Adrenal gland (tissue), 12 donors: Measurements from ENCODE around the gene SUV39H1. TPM values are rescaled to one million over a fixed set of nuclear protein-coding genes. Genes with fewer than 3 reads are reported as not detected.

Experiments
- DNase-seq, 7 donors: peaks; one replicate each; pipeline ENCODE4 v3.0.0-alpha.2; 2019 to 2020
- H3K27ac ChIP-seq, 5 donors: fragments of 200-600 bp; sonication (generic) in 4 of 5; 1 replicate in 3 of 5; 2 replicates in 2 of 5; pipeline versions ENCODE4 v1.5.1 to v1.8.0; 2016 to 2020; ENCODE audit warnings: mild to moderate bottlenecking in 1 of 5
- H3K27me3 ChIP-seq: fragments of 200-600 bp; 2 replicates; pipeline ENCODE4 v1.8.0; 2021
- H3K36me3 ChIP-seq, 2 donors: fragments of 200-600 bp; replicated peaks in 1 of 2; 1 replicate in 1 of 2; 2 replicates in 1 of 2; pipeline versions ENCODE4 v1.5.1 to v1.8.0; 2018 to 2022
- H3K4me1 ChIP-seq, 2 donors: fragments of 200-600 bp; replicated peaks in 1 of 2; 1 replicate in 1 of 2; 2 replicates in 1 of 2; pipeline versions ENCODE4 v1.5.1 to v1.8.0; 2018 to 2021
- H3K4me3 ChIP-seq, 4 donors: fragments of 200-600 bp; sonication (generic) in 3 of 4; one replicate each; pipeline ENCODE4 v1.5.1; 2016 to 2018
- H3K9me3 ChIP-seq, 3 donors: fragments of 200-600 bp; sonication (generic) in 1 of 3; replicated peaks in 1 of 3; 1 replicate in 2 of 3; 2 replicates in 1 of 3; pipeline versions ENCODE4 v1.5.1 to v1.8.0; 2016 to 2021
- POLR2A ChIP-seq, 2 donors: fragments of 450-650 bp; IDR thresholded peaks; one replicate each; pipeline ENCODE4 v1.6.1; 2017; ENCODE audit warnings: antibody characterized with exemption in 2 of 2, mild to moderate bottlenecking in 2 of 2, moderate library complexity in 1 of 2
- WGBS, 4 donors: extraction: QIAGEN DNeasy Blood & Tissue Kit in 2 of 4; methylation state at CpG; one replicate each; pipeline versions ENCODE4 v1.1.5 to v1.1.7; 2013 to 2017; 5-methylcytosine and 5-hydroxymethylcytosine counted together
- intact Hi-C, 2 donors: fragments of 100-400 bp; cut with DNase I; formaldehyde crosslinking; loops; one replicate each; pipeline versions ENCODE4 v1.14.1 to v1.15.0; 2022 to 2023
- polyA plus RNA-seq, 3 donors: library from polyadenylated mRNA; stranded (reverse); fragments of 200-250 nt in 2 of 3; fragments of 350-450 nt in 1 of 3; fragmentation: Illumina TruSeq in 1 of 3; extraction: RNeasy Lipid Tissue Mini Kit (QIAGEN cat#74804) in 1 of 3; gene quantifications; one replicate each; pipeline ENCODE4 v1.2.3, GENCODE V29; 2013 to 2014
- total RNA-seq, 9 donors: library from RNA; depleted of rRNA in 4 of 9; stranded (reverse); fragments of >200 nt in 4 of 9; fragments of 120-200 nt in 1 of 9; fragmentation: NEBNext Ultra II Directional in 1 of 9; extraction: Animal tissue kit (Norgen Biotek cat#: 25700) in 1 of 9; gene quantifications; one replicate each; pipeline versions ENCODE4 v1.1.0 to v1.2.4, GENCODE V29; 2013 to 2023
- TF ChIP-seq, protein P1 (sequence below), 6 experiments: fragments of 450-650 bp in 4 of 6; fragments of 200-600 bp in 2 of 6; sonication (generic) in 1 of 6; IDR thresholded peaks; 1 replicate in 5 of 6; 2 replicates in 1 of 6; pipeline versions ENCODE4 v1.5.1 to v1.8.0; 2016 to 2021; ENCODE audit warnings: antibody characterized with exemption in 6 of 6, mild to moderate bottlenecking in 2 of 6, moderate library complexity in 1 of 6
- donor health status: healthy with polysubstance abuse.
- donor health status: Bipolar disorder and iron deficiency.
- donor health status: DM: yes; HTN: yes; CAD: no.
- donor health status: DM: no; HTN: no; CAD: no.
- donor health status: DM: no; HTN: no; CAD: no.
- donor health status: DM: yes; HTN: yes; CAD: no.

Gene SUV39H1
- total and polyA plus RNA-seq, 12 donors: 2.6 to 4.4 (median 3.2) TPM

DNA sequence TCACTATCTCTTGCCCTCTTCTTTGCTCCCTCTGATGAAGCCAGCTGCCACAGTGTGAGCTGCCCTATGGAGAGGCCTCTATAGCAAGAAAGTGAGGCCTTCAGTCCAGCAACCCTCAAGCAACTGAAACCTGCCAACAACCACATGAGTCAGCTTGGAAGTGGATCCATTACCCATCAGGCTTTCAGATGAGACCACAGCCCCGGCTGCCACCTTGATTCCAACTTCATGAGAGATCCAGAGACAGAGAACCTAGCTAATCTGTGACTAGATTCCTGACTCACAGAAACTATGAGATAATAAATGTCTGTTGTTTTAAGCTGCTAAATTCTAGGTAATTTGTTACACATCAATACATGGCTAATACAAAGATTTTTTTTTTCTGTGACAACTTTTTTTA lies 33.3 kb upstream of the SUV39H1 start:
- no peak overlapping the region for H3K27ac ChIP-seq
- WGBS, 4 donors: 57 to 96% (median 72%) methylated on average over 1 of the region's 1 CpG; no CpG with 5 or more reads in 1 of the 4 donors
- no peaks in the 10 kb centered on the region for H3K4me1 ChIP-seq
- H3K27me3 ChIP-seq: peaks cover 5% of the 10 kb centered on the region
- no peaks in the 10 kb centered on the region for H3K36me3 ChIP-seq
- intact Hi-C loops: no loop called here
- H3K4me3 ChIP-seq: no peak overlapping the region
- no peaks in the 10 kb centered on the region for H3K9me3 ChIP-seq
- no peak for DNase-seq
- TF ChIP-seq, protein P1, sequence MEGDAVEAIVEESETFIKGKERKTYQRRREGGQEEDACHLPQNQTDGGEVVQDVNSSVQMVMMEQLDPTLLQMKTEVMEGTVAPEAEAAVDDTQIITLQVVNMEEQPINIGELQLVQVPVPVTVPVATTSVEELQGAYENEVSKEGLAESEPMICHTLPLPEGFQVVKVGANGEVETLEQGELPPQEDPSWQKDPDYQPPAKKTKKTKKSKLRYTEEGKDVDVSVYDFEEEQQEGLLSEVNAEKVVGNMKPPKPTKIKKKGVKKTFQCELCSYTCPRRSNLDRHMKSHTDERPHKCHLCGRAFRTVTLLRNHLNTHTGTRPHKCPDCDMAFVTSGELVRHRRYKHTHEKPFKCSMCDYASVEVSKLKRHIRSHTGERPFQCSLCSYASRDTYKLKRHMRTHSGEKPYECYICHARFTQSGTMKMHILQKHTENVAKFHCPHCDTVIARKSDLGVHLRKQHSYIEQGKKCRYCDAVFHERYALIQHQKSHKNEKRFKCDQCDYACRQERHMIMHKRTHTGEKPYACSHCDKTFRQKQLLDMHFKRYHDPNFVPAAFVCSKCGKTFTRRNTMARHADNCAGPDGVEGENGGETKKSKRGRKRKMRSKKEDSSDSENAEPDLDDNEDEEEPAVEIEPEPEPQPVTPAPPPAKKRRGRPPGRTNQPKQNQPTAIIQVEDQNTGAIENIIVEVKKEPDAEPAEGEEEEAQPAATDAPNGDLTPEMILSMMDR (IDR thresholded peaks at IDR 0.05): no peak
- no peak for TF ChIP-seq POLR2A (IDR thresholded peaks at IDR 0.05)

DNA sequence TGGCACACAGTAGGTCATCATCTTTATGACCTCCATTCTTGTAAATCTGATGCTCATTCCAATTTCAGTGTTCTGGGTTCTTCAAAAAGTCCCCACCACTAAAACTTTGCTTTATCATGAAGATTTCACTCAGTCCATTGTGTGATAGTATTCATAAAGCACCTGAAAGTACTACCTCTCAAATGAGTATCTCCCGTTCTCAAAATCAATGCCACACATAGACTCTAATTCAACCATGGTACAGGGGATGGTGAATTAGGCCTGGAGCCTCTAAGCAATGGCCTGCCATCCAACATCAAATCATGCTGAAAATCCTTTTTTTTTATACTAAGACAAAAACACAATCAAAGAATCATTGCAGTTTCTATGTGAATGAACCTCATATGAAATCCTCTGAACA lies 32.4 kb upstream of the SUV39H1 start:
- Histone ChIP-seq H3K4me1 (no peaks in the 10 kb centered on the region), H3K27me3 (peaks cover 5% of the 10 kb centered on the region), H3K36me3 (no peaks in the 10 kb centered on the region), H3K27ac (no peak overlapping the region), H3K9me3 (no peaks in the 10 kb centered on the region), H3K4me3 (no peak overlapping the region)
- WGBS, 4 donors: 74 to 90% (median 83%) methylated on average over 1 of the region's 1 CpG; no CpG with 5 or more reads in 1 of the 4 donors
- TF ChIP-seq, protein P1 (IDR thresholded peaks at IDR 0.05): no peak
- no peak for TF ChIP-seq POLR2A (IDR thresholded peaks at IDR 0.05)
- DNase-seq: no peak
- intact Hi-C loops: no loop called here

DNA sequence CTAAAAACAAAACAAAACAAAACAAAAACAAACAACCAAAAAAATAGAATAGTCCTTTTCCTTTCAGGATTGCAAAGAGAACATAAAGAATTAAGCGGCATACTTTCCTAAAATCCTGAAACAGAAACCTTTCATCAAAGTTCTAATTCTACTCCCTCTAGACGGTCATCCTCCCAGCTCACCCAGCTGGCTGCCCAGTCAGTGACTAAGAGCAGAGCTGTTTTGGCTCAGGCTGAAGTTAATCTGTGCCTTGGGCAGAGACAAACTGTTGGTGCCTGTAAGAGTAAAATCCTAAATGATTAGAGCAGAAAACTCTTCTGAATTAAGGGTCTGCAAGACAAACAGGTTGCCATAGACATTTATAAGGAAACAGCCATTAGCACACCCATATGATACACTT lies 30.5 kb upstream of the SUV39H1 start:
- Histone ChIP-seq H3K4me3 (no peak overlapping the region), H3K36me3 (no peaks in the 10 kb centered on the region), H3K9me3 (no peaks in the 10 kb centered on the region), H3K4me1 (no peaks in the 10 kb centered on the region), H3K27ac (no peak overlapping the region), H3K27me3 (peaks cover 5% of the 10 kb centered on the region)
- TF ChIP-seq, protein P1 (IDR thresholded peaks at IDR 0.05): no peak
- TF ChIP-seq POLR2A (IDR thresholded peaks at IDR 0.05): no peak
- 55 to 74% (median 69%) methylated on average over 1 to 2 of the region's 2 CpGs for WGBS, 4 donors
- intact Hi-C loops: no loop called here
- no peak for DNase-seq

DNA sequence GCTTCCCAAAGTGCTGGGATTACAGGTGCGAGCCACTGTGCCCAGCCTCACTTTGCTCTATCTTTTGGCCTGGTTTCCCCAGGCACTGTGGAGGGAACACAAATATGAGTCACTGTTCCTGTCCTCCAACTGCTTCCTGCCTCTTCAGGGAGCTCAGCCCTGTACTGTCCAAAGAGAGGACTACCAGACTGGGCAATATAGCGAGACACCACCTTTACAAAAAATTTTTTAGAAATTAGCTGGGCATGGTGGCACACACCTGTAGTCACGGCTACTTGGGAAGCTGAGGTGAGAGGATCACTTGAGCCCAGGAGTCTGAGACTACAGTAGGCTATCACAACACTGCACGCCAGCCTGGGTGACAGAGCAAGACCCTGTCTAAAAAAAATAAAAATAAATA lies 29.9 kb upstream of the SUV39H1 start:
- no peak for DNase-seq
- 71 to 81% (median 74%) methylated on average over 4 of the region's 4 CpGs for WGBS, 4 donors
- intact Hi-C loops: no loop called here

More for the DNA sequence above, 29.9 kb upstream of the SUV39H1 start:
- peaks cover 5% of the 10 kb centered on the region for H3K27me3 ChIP-seq
- no peak overlapping the region for H3K4me3 ChIP-seq
- no peaks in the 10 kb centered on the region for H3K36me3 ChIP-seq
- no peak overlapping the region for H3K27ac ChIP-seq
- no peak for TF ChIP-seq POLR2A (IDR thresholded peaks at IDR 0.05)
- TF ChIP-seq, protein P1 (IDR thresholded peaks at IDR 0.05): no peak
- no peaks in the 10 kb centered on the region for H3K9me3 ChIP-seq
- no peaks in the 10 kb centered on the region for H3K4me1 ChIP-seq
